GM20431 (cell line): Measurements from ENCODE around the gene VKORC1.

Experiments used
- in situ Hi-C: fragments of 300-500 bp; cut with MseI, MboI; formaldehyde crosslinking; loops from one replicate; pipeline ENCODE4 v1.15.0; 2020; ENCODE audit warnings: low sequenced_read_pairs; ENCODE audit not compliant: unreplicated experiment

VKORC1 gene

GRCh38 chr16:31130899-31131298 lies 36.3 kb upstream of the VKORC1 start:
- in situ Hi-C loops = no loop called here

- in situ Hi-C loops = no loop called here
Observed at GRCh38 chr16:31130336-31130891, 35.8 kb upstream of the VKORC1 start.

- in situ Hi-C loops = no loop called here
Observed at GRCh38 chr16:31129568-31130335, 35.2 kb upstream of the VKORC1 start.

DNA sequence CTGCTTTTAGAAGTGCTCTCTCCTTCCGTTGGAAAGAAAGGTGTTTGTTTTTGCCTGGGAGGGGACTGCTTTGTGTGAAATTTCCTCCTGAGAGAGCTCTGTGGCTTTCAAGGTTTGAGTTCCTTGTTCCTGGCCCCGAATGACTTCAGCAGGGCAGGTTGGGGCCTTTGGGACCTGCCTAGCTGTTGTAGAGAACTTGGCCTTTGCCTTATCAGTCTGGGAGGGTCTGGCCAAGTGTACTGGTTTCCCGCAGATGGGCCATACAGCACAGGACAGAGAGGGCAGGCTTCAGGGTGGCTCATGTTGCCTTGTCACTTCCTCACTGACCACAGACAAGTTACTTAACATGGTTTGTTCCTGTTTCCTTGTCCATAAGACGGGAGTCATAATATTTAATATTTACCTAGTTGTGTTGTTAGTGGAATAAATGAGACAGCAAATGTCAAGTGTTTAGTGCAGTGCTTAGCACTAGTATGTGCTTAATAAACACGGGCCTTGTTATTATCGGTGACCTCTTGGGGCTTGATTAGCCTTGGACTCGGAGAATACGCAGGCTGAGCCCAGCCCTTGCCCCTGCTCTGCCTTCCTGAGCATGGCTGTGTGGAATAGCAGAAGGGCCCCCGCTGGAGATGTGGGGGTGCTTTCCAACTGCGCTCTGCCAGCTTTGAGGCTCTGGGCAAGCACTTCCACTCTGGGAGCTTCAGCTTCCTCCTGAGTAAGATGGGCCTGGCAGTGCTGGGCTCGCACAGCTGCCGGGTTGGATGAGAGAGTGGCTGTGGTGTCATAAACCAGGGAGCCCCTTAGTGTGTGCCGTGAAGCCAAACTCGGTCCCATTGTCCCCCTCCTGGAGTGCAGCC lies 34.3 kb upstream of the VKORC1 start:
- in situ Hi-C loops = no loop called here

DNA sequence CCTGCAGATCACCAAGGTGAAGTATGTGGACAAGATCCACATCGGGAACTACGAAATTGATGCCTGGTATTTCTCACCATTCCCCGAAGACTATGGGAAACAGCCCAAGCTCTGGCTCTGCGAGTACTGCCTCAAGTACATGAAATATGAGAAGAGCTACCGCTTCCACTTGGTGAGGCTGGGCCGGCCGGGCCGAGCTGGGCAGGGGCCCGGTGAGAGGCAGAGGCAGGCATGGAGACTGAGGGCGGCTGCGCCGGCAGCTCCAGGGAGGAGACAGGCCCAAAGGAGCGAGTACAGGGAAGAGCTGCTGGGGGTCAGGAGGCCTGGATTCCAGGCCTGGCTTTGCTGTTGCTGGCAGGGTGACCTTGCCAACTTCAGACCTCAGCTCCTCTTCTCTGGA lies 32.6 kb upstream of the VKORC1 start:
- in situ Hi-C loops = no loop called here

DNA sequence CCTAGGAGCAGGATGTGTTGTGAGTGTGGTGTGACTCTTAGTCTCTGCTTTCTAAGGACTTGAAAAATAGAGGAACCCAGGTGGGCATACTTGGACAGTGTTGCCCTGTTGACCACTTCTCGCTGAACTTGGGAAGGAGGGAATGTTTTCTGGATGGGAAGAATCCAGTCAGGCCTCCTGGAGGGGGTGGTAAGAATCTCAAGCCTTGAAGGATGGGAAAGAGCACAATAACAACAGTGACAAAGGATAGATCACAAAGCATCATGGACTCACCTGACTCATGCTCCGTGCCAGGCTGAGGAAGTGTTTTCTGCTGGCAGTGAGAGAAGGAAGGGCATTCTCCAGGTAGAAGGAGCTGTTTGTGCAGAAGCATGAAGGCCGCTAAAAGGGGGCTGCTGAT lies 31.2 kb upstream of the VKORC1 start:
- in situ Hi-C loops = no loop called here

DNA sequence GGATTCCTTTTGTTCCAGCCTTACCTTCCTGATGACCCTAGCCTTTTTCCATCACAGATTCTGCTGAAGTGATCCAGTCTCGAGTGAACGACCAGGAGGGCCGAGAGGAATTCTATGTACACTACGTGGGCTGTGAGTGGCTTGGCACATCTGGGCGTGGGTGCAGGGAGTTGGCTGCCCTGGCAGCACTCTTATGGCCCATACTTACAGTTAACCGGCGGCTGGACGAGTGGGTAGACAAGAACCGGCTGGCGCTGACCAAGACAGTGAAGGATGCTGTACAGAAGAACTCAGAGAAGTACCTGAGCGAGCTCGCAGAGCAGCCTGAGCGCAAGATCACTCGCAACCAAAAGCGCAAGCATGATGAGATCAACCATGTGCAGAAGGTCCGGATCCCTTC lies 25.5 kb upstream of the VKORC1 start:
- in situ Hi-C loops = no loop called here

GRCh38 chr16:31118223-31119155 lies 23.9 kb upstream of the VKORC1 start:
- in situ Hi-C loops = no loop called here

- in situ Hi-C loops = no loop called here
Observed at GRCh38 chr16:31117384-31118222, 23.0 kb upstream of the VKORC1 start, which contains the start of gene KAT8. Gene KAT8 (plus strand): TSS chr16:31117664. CDS start chr16:31117682, 18 bp downstream.

DNA sequence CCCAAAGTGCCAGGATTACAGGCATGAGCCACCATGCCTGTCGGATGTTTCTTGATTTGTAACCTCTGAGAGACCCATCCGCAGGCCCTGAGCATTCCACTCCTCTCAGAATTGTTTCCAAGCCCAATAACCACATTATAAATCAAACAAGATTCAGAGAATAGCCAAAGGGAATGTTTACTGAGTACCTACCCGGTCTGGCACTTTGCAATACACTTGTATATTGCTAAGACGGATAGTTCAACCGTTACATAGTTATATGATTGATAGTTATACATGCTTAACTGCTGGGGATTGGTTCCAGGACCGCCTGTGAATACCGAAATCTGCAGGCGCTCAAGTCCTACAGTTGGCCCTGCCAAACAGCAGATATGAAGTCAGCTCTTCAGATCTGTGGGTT lies 19.9 kb upstream of the VKORC1 start:
- in situ Hi-C loops = no loop called here

GRCh38 chr16:31113121-31114120 lies 18.8 kb upstream of the VKORC1 start:
- in situ Hi-C loops = no loop called here

DNA sequence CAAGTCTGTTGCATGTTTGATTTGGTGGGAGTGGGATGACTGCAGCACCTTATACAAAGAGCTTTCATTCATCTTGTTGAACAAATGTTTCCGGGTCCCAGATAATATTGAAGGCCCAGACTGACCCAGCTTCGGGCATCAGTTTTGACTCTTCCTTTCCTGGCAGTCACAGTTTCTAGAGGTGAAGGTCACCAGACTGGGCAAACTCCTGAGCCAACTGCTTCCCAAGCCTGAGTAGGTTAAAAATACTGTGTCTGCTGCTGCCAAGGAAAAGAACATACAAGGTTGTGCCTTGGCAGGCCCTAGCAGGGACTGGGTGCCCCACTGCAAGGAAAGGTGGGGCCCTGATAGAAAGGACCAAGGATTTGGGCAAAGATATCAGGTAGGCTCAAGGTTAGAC lies 18.1 kb upstream of the VKORC1 start:
- in situ Hi-C loops = no loop called here

- in situ Hi-C loops = no loop called here
Observed at GRCh38 chr16:31111881-31112466, 17.4 kb upstream of the VKORC1 start.

DNA sequence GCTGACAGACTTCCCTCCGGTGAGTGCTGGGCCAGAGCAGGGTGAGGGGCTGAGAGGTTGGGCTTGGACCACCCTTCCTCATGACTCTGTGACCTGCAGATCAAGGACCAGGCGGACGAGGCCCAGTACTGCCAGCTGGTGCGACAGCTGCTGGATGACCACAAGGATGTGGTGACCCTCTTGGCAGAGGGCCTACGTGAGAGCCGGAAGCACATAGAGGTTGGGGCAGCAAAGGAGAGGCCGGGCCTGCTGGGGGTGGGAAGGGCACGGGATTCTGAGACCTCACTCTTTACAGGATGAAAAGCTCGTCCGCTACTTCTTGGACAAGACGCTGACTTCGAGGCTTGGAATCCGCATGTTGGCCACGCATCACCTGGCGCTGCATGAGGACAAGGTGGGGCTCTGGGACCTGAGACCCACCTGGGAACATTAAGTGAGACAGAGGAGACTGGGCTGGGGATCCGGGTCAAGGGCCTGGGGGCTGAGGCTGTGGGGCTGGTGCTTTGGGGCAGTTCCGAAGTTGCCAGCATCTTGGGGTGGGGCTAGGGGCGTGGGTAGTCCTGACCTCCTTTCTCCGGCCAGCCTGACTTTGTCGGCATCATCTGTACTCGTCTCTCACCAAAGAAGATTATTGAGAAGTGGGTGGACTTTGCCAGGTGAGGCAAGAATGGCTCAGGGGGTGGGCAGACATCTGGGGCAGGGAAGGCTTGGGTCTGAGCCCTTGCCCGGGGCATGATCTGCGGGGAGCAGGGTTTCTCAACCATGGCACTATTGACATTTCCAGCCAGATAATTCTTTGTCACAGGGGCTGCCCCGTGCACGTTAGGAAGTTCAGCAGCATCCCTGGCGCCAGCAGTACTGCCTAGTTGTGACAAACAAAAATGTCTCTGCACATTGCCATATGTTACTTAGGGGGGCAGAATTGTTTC lies 15.8 kb upstream of the VKORC1 start:
- in situ Hi-C loops = no loop called here

DNA sequence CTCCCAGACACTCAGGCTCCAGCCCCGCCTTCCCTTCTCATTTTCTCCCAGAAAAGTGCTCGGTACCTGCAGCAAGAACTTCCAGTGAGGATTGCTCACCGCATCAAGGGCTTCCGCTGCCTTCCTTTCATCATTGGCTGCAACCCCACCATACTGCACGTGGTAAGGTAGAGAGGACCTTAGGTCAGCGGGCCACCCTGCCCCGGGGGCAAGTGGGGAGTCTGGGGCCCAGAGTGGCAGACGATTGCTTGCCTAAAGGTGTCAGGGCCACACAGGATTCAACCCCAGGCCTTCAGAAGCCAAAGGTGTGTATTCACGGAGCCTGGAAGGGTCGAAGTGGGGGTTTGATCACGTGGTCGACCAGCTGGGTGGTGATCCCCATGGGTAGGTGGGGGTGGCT lies 15.0 kb upstream of the VKORC1 start:
- in situ Hi-C loops = no loop called here

DNA sequence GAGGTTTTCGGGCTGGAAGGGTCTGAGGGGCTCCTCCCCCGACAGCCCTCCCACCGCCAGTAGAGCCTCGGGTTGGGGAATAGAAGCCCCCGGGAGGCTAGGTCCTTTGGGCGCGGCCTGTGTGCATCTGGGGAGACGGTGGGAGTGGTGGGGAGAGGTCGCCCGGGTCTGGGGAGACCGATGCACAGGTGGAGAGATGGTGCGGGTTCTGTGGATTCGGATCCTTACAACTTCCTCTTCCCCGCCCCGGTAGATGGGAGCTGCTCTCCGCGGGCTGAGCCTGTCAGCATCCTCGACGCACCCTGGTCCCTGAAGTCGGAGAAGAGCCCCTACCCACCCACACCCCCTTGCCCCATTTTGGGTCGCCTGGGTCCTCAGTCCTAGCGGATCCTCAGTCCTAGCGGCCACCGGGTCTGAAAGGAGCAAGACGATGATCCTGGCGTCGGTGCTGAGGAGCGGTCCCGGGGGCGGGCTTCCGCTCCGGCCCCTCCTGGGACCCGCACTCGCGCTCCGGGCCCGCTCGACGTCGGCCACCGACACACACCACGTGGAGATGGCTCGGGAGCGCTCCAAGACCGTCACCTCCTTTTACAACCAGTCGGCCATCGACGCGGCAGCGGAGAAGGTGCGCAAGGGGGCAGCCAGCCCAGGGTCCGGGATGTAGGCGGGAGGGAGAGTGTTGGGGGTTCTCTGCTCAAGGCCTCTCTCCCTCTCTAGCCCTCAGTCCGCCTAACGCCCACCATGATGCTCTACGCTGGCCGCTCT lies 14.4 kb upstream of the VKORC1 start:
- in situ Hi-C loops = no loop called here
